Activated CD4-positive, alpha-beta T cell treated with anti-CD3 and anti-CD28 coated beads for 48 hours (primary cell): ENCODE results near the gene ADAMTS6.
"Not testable (repeated sequence)": the region's sequence is repeated elsewhere in the genome, so short reads cannot be mapped to it uniquely, and the experiment has no call there.

ENCODE experiments used
- DNase-seq: peaks from one replicate; pipeline ENCODE4 v3.0.0-alpha.2; 2020

The ADAMTS6 gene, protein sequence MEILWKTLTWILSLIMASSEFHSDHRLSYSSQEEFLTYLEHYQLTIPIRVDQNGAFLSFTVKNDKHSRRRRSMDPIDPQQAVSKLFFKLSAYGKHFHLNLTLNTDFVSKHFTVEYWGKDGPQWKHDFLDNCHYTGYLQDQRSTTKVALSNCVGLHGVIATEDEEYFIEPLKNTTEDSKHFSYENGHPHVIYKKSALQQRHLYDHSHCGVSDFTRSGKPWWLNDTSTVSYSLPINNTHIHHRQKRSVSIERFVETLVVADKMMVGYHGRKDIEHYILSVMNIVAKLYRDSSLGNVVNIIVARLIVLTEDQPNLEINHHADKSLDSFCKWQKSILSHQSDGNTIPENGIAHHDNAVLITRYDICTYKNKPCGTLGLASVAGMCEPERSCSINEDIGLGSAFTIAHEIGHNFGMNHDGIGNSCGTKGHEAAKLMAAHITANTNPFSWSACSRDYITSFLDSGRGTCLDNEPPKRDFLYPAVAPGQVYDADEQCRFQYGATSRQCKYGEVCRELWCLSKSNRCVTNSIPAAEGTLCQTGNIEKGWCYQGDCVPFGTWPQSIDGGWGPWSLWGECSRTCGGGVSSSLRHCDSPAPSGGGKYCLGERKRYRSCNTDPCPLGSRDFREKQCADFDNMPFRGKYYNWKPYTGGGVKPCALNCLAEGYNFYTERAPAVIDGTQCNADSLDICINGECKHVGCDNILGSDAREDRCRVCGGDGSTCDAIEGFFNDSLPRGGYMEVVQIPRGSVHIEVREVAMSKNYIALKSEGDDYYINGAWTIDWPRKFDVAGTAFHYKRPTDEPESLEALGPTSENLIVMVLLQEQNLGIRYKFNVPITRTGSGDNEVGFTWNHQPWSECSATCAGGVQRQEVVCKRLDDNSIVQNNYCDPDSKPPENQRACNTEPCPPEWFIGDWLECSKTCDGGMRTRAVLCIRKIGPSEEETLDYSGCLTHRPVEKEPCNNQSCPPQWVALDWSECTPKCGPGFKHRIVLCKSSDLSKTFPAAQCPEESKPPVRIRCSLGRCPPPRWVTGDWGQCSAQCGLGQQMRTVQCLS (N-terminal part only)

DNA sequence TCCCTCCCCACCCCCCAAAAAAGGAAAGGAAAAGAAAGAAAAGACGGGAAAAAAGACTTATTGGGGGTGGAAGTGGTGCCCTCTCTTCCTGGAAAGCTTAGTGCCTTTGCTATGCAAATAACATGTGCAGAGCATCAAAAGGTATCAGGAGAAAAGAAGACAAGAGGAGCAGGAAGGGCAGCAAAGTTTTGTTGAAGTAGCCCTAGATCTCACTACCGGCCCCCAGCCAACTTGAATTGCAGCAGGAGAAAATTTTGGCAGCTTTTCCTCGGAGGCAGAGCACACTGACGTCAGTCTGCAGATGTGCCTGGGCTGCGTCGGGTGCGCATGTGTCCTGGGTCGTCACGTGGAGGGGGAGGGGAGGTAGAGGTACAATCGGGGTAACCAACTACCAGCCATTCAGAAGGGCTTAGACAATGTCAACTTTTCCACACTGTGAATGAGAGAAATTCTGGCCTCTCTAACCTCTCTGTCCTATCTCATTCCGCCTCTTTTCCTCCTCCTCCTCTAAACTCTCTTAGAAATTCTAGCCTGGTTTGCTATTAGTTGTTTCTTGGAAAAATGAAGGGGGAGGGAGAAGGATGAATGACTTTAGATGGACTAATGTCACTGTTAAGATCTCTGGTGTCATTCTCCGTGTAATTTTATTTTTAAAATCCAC lies at the start of gene ADAMTS6:
Gene ADAMTS6, minus strand, starts transcription at position 286 of the 661 bp plus-strand sequence. CDS start 8,247 bp downstream, outside the sequence.
- peak; percentile 87 for DNase-seq

DNA sequence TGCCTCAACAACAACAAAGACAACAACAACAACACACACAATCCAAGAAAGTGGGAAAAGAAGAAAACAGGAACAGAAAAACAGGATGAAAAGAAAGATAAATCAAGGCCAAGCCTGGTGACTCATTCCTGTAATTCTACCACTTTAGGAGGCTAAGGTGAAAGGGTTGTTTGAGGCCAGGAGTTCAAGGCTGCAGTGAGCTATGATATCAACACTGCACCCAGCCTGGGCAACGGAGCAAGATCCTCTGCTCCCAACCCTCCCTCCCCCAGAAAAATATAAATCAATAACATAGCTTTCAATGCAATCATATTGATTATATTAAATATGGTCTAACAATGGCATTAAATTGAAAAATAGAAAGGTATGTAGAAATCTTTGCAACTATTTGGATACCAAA lies 49.2 kb upstream of the ADAMTS6 start:
- no peak for DNase-seq

DNA sequence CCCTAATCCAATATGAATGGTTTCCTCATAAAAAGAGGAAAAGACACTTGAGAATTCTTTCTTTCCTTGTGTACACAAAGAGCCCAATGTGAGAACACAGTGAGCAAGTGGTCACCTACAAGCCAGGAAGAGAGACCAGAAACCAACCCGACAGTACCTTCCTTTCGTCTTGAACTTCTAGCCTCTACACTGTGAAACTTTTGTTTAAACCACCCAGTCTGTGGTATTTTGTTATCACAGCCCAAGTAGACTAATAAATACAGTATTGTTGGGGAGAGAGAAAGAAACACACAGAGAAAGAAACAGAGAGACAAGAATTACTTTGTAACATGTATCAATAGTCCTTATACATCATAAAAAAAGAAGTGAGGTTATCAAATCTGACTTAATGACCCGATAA lies 44.0 kb upstream of the ADAMTS6 start:
- DNase-seq, result no peak

DNA sequence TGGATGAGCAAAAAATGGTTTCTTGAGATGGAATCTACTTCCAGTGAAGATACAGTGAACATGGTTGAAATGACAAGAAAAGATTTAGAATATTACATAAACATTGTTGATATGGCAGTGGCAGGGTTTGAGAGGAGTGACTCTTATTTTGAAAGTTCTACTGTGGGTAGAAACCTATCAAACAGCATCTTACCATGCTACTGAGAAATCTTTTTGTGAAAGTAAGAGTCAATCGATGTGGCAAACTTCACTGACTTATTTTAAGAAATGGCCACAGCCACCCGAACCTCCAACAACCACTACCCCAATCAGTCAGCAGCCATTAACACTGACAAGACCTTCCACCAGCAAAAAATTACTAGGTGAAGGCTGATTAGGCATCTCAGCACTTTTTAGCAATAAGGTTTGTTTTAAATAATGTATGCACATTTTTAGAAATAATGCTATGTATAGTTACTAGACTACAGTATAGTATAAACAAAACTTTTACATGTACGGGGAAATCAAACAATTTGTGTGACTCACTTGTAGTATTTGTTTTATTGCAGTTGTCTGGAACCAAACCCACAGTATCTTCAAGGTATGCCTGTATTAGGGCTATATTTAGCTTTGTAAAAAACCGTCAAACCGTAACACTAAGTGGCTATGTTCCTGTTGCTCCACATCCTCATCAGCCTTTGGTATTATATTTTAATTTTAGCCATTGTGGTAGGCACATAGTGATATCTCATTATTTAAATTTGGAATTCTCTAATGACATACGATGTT lies 30.6 kb upstream of the ADAMTS6 start:
- no peak for DNase-seq

DNA sequence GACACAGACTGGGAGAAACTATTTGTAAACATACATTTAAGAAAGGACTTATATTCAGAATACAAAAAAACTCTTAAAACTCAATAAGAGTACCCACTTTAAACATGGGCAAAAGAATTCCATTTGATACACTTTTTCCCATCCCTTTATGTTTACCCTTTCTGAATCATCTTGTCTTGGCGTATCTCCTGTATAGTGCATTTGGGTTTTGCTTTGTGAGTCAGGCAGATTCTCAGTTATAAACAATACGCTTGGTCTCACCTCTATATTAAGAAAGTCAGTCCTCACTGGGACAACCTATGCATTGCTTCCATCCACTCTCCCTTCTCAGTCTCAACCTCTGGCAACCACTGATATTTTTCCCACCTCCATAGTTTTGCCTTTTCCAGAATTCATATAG lies 27.3 kb upstream of the ADAMTS6 start:
- DNase-seq, result no peak

DNA sequence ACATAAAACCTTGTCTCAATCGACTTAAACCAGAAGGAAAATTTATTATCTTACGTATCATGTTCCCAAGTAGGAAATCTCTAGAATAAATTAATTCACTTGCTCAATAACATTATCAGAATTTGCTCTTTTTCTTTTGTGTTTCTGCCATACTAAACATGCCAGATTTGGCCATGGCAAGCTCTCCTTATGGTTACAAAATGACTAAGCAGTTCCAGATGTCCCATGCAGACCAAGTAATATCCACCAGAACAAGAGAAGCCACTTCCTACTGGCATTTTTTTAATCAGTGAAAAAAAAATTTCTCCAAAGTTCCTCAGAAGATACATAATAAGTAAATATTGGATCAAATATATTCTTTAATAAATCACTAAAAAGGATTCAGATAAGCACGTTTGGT lies 25.2 kb upstream of the ADAMTS6 start:
- no peak for DNase-seq

DNA sequence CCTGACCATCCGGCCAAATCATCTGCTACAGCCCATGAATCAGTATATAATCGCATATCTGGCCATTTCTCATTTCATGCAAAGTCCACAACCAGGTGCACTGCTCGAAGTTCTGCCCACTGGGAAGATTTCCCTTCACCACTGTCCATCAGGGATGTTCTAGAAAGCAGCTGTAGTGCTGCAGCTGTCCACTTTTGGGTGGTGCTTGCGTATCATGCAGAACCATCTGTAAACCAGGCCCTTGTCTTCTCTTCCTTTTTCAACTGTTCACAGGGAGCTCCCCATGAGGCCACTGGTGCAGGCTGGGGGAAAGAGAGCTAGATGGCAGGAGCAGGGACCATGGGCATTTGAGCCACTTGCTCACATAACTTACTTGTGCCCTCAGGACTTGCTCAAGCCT lies 7.4 kb upstream of the ADAMTS6 start:
- no peak for DNase-seq

DNA sequence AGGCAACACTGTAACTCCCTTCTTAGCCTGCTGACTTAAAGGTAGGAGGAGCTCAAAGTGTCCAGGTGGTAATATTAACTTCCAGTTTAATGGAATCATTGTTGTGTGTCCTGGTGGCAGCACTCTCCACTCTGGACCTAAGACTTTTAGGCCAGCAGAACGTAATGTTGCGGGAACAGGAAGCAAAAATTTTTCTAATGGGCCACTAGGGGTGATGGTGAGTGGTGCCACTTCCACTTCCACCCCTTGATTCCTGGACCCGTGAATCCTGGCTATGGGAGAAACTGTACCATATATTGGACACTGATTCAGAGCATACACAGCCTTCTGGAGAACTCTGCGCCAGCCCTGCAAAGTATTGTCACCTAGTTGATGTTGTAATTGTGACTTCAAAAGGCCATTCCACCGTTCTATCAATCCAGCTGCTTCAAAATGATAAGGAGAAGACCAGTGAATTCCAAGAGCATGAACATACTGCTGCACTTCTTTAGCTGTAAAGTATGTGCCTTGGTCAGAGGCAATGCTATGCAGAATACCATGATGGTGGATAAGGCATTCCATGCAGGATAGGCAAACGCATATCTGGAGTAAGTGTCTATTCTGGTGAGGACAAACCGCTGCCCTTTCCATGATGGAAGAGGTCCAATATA lies 6.4 kb upstream of the ADAMTS6 start:
- not testable (repeated sequence) for DNase-seq

DNA sequence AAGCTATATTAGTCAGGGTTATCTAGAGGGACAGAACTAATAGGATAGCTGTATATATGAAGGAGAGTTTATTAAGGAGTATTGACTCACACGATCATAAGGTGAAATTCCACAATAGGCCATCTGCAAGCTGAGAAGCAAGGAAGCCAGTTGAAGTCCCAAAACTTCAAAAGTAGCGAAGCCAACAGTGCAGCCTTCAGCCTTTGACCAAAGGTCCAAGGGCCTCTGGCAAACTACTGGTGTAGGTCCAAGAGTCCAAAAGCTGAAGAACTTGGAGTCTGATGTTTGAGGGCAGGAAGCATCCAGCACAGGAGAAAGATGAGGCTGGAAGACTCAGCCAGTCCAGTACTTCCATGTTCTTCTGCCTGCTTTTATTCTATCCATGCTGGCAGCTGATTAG lies 5.1 kb upstream of the ADAMTS6 start:
- not testable (repeated sequence) for DNase-seq

DNA sequence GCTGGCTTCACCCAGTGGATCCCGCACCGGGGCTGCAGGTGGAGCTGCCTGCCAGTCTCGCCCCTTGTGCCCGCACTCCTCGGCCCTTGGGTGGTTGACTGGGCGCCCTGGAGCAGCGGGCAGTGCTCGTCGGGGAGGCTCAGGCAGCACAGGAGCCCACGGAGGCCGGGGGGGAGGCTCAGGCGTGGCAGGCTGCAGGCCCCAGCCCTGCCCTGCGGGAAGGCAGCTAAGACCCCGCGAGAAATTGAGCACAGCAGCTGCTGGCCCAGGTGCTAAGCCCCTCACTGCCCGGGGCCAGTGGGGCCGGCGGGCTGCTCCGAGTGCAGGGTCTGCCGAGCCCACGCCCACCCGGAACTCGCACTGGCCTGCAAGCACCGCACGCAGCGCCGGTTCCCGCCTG lies 3.7 kb upstream of the ADAMTS6 start:
- DNase-seq, result no peak

DNA sequence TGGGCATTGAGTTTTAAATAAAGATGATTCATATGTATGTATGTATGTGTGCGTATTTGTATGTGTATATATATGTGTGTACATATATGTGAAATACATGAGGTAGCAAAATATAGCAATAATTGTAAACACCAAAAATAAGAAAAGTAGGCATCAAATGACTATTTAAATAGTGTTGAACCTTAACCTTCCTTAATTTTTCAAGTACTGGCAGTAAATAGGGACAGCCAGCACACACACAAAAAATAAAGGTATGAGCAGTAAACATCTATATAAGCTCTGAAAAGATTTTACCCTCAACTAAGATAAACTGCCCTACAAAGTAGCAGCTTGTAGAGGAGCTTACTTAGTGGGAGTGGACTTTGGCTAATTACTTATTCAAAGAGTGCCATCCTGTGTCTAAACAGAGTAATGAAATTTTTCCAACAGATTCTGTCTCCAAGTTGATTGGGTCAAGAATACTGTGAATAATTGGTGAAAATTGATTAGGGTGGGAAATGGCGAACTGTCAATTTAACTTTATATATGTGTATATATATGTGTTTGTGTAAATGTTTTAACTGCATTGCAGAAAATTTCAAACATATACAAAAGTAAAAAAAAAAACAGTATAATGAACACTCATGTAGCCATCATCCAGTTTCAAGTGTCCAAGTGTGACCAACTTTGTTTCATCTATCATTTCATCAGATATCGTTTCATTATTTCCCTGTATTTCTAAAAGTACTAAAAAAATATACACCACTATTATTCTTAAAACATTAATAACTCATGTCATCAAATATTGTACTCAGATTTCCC lies 2.0 kb upstream of the ADAMTS6 start:
- DNase-seq, result no peak

DNA sequence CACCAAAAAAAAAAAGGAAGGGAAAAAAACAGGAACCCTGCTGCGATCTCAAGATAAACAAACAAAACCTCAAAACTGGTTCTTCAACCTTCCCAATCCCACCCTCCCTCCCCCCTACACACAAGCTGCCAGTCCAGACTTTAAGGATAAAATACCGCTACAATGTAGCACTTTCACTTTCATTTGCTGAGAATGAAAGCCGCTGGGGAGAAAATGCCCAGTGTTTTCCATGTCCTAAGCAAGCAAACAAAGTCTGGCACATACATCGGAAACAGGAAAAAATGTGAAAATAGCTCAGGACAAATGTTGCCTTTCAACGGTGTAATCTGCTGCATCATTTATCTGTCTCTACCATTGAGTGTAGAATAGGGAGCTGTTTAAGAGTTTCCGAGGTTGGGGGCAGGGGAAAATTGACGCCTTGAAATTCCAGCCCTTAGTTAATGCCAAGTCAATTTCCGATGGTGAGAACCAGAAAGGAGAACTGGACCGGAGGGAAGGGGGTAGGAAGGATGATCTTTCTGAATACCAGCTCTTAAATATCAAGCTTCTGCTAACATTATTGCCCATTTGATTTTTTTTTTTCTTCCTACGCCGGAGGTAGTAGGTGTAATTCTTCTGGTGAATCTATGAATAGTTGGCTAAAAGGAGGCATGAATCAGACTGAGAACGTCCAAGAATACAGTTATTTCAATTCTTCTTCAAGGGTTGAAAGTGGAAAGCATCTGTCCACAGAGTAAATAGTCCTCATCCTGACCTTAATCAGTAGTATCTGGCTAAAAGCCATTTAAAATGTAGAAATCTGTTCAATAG lies 1.2 kb upstream of the ADAMTS6 start:
- no peak for DNase-seq

DNA sequence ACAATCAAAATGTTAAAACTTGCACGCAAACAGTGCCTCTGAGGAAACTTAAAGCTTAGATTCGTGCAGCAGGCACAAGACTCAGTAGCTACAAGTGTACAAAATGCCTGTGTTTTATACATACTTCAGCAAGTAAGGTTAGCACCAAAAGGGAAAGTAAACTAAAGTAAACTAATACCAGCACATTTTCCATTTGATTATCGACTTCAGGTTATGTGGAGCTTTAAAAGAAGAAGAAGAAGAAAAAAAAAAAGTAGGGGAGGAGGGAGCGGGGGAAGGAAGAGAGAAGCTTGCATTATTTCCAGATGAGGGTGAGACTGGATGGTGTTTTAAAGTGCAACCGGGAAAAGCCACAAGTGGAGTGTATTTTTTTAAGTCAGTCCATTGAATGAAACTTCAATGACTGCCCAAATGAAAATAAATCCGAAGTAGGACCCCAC lies 596 bp upstream of the ADAMTS6 start:
- no peak for DNase-seq

DNA sequence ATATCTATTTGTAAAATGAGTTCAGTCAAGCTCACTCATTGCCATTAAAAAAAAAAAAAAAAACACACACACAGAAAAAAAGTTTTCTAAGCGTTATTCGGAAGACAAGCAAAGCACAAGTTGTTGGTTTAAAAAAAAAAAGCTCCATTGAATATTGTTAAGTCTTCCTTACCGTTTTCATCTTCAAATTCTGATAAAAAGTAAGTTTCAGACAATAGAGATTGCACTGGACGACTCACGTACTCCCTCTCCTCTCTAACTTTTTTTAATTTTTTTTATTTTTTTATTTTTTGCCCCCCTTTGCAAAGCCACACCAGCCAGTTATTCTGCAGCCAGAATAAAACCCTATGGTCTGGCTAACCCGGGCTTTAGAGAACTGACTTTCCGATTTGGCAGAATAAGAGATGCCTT lies 544 bp downstream of the ADAMTS6 start:
- DNase-seq, result no peak

DNA sequence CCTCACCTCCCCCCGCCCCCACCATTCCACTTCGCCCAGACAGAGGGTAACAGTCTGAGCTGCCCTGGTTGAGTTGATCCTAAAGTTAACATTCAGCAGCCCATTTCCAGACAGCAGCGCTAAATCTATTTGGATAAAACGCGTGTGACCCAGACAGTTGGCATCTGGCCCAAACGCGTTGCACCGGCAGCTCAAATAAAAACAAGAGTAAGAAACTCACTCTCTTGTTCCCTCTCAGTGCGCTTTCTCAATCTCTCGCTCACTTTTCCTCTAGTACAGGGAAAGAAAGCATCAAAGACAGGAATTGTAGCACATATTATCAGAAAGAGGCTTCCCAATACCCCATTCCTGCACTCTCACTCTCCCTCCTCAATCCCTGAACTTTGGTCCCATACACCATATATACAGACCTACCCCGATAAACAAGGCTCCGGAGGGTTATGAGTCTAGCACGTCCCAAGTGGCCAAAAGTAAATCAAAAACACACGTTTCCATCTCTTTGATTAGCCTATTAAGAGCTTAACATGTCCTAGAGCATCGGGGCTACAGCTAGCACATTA lies 1.3 kb downstream of the ADAMTS6 start:
- DNase-seq, result peak; percentile 49

DNA sequence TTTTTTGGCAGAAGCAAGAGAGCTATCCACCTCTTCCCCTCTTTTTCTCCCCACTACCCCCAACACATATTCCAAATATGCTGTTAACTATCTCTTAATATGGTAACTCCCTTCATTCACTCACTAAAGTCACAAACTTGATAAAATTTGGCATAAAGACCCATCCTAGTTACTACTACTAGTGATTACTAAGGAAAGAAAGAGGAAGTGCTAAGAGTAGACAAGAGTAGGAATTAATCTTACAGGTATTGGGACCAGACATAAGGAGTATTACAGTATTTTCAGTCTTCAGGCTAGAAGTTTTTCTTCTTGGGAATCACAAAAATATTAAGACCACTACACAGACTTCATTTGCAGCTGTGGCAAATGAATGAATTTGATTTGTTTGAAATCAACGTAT lies 2.2 kb downstream of the ADAMTS6 start:
- DNase-seq, result no peak

DNA sequence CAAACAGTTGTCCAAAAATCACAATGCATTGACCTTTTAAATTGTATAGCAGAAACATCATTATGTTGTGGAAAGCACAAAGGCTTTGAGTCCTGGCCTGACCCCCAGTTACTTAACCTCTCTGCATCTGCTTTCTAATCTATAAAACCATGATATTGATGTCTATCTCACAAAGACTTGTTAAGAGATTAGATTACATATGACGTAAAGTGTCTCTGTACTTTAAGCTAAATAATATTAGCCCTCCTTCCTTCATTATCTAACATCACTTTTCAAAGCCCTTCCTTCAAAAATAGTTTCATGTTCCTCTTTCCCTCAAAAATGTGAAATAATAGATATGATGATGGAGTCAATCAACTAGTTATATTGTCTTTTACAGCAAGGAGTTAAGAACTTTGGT lies 3.4 kb downstream of the ADAMTS6 start:
- DNase-seq, result no peak

DNA sequence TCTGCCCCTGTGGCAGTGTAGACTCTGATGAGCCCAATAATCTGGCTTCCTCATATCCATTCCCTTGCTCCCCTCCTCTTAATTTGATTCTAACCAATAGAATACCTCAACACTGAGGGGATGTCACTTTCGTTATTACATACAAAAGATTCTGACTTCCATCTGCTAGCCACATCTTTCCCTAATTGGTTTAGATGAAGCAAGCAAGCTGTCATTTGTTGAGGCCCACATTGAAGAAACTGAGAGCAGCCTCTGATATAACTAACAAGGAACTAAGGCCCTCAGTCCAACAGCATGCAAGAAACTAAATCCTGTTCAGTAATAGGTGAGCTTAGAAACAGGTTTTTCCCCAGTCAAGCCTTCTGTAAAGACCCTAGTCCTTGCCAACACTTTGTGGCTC lies 5.8 kb downstream of the ADAMTS6 start:
- no peak for DNase-seq

DNA sequence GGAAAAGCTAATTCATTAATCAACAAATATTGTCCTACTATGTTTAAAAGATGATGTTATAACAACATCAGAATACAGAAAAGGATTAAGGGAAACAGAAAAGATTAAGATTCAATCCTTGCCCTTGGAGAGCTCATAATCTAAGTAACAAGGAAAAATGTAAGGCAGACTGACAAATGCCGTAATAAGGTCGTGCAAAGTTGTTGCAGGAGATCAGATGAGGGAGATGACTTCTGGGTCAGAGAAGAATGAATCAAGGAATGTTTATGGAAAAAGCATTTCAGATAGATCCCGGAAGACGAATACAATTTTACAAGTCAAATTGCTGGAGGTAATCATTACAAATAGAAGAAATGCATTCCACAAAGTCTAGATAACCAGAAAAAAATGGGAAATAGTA lies 6.4 kb downstream of the ADAMTS6 start:
- no peak for DNase-seq
